ENCODE data around the gene WWC1.

DNA sequence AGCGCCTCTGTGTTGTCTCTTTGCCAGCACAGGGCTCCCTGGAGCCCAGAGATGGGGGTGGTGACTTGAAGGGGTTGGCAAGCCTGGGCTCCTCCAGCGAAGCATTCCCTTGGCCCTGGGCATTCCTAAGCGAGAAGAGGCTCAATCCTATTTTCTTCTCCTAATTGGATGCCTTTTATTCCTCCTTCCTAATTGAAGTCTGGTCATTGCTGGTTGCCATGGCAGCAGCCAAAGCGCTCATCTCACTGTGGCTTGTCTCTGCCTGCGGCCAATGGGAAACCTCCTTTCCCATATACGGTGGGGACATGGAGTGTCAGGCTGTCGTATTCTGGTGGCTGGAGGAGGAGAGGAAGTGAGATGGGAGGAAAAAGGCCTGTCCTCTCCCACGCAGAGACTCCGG is 142.6 kb downstream of the WWC1 start:
- TF ChIP-seq, protein P1, sequence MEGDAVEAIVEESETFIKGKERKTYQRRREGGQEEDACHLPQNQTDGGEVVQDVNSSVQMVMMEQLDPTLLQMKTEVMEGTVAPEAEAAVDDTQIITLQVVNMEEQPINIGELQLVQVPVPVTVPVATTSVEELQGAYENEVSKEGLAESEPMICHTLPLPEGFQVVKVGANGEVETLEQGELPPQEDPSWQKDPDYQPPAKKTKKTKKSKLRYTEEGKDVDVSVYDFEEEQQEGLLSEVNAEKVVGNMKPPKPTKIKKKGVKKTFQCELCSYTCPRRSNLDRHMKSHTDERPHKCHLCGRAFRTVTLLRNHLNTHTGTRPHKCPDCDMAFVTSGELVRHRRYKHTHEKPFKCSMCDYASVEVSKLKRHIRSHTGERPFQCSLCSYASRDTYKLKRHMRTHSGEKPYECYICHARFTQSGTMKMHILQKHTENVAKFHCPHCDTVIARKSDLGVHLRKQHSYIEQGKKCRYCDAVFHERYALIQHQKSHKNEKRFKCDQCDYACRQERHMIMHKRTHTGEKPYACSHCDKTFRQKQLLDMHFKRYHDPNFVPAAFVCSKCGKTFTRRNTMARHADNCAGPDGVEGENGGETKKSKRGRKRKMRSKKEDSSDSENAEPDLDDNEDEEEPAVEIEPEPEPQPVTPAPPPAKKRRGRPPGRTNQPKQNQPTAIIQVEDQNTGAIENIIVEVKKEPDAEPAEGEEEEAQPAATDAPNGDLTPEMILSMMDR (IDR thresholded peaks at IDR 0.05): no peak
- TF ChIP-seq POLR2AphosphoS5 (IDR thresholded peaks at IDR 0.05; ENCODE audit: low read depth, low read length) (no peak), REST (IDR thresholded peaks at IDR 0.05; ENCODE audit: insufficient read depth in 1 of 2, low read depth in 2 of 2, low read length in 1 of 2) (no peak), SIN3A (IDR thresholded peaks at IDR 0.05; ENCODE audit: borderline replicate concordance, insufficient read depth, low read depth, low read length) (no peak)

Measured in Panc1 (cell line).